ACHN (cell line): Measurements from ENCODE around the gene CBR4.
A peak's percentile ranks its signal among the peaks of the same experiment; 100 is the strongest.

Experiments used
- DNase-seq: peaks from one replicate; pipeline ENCODE4 v3.0.0-alpha.2; 2015
- in situ Hi-C: cut with HindIII; loops from 2 replicates; pipeline ENCODE4 v1.10.0; 2017; ENCODE audit warnings: low sequenced_read_pairs, low pct_ligation_motif_present, low pct_unique_long_range_greater_than_20kb

CBR4 gene

GRCh38 chr4:169010125-169011023 is at the start of gene CBR4:
CBR4 (minus strand) TSS chr4:169010255; CDS start chr4:169010089, 166 bp downstream.
- peak; percentile 97 for DNase-seq
- in situ Hi-C loops = no loop called here

GRCh38 chr4:169059306-169060211 is 49.5 kb upstream of the CBR4 start:
- DNase-seq = no peak
- in situ Hi-C loops = no loop called here

DNA sequence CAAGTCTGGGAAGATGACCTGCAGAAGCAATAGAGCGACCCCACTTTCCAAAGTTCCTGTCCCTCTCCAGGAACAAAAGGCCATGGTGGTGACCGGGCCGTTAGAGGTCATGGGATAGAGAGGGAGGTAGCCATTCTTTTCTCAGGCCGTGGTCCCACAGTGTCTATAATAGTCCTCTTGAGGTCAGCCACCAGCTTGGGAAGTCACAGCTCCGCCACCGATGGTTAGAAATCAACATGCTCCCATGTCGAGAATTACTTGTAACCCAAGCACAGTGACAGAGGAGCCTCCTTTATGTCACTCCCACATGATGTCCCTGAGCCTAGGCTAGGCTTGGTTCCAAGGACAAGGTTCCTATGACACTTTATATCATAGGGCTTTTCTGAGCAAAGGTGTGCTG is 48.3 kb upstream of the CBR4 start:
- no peak for DNase-seq
- in situ Hi-C loops = no loop called here

- no peak for DNase-seq
- in situ Hi-C loops = no loop called here
These were observed 44.8 kb upstream of the CBR4 start for GRCh38 chr4:169054879-169055278.

- in situ Hi-C loops = no loop called here
- no peak for DNase-seq
These were observed 42.5 kb upstream of the CBR4 start for GRCh38 chr4:169052594-169052945.

GRCh38 chr4:169051761-169052593 is 41.9 kb upstream of the CBR4 start:
- no peak for DNase-seq
- in situ Hi-C loops = no loop called here

DNA sequence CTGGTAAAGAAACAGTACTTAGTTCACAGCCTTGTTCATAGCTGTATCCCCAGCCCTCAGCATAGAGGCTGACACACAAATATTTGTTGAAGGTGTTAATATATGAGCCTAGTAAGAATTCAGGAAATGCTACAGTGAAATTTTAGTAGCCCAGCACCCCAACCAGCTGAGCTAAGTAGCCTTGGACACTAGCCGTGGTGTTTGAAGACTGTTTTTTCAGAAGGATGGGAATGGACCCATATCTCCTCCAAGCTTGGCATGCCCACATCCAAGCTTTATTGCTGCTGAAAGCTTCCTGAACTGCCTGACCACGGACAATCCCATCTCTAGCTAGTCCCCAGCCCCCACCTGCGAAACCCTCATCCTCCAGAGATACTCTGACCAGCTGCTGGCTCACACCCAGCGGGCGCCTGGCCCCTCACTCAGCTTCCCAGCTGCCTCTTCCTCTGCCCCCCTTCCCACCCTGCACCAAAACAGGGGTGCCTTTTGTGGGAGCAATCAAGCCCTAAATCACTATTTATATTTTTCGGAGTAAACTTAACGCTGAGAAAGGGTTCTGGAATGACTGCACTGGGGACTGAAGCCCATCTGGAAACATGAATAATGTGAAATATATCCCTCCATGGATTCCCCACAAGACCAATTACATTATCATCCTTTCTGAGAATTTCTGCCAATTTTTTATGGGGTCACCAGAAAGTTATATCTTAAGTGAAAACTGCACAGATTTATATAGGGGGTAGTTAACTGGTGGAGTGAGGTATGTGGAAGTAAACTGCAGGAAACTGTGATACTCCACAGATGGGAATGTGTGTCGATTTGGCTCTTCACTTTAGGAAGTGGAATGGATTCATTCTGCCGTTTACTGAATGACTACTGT is 41.1 kb upstream of the CBR4 start:
- no peak for DNase-seq

GRCh38 chr4:169050284-169050683 is 40.2 kb upstream of the CBR4 start:
- in situ Hi-C loops = no loop called here
- DNase-seq = no peak

More for the DNA sequence above, 41.1 kb upstream of the CBR4 start:
- in situ Hi-C loops = no loop called here

- DNase-seq = no peak
- in situ Hi-C loops = no loop called here
These were observed 38.9 kb upstream of the CBR4 start for GRCh38 chr4:169048868-169049414.

DNA sequence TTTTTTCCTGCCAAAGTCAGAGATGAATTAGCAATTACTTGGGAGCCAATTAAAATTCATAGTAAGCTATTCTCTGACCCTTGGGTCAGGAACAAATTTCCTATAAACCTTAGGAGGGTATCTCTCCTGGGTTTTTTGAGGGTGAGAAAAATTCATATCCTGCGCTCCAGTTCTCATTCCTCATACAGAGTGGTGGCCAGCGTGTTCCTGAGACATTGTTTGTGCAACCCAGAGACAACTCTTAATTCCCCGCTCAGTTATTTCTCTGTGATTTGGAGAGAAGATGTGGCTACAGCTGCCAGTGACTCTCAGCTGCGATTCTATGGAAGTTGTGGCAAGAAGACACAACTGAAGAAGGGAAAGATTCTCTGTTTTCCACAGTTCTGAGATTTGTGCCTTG is 37.9 kb upstream of the CBR4 start:
- in situ Hi-C loops = no loop called here
- DNase-seq = no peak

DNA sequence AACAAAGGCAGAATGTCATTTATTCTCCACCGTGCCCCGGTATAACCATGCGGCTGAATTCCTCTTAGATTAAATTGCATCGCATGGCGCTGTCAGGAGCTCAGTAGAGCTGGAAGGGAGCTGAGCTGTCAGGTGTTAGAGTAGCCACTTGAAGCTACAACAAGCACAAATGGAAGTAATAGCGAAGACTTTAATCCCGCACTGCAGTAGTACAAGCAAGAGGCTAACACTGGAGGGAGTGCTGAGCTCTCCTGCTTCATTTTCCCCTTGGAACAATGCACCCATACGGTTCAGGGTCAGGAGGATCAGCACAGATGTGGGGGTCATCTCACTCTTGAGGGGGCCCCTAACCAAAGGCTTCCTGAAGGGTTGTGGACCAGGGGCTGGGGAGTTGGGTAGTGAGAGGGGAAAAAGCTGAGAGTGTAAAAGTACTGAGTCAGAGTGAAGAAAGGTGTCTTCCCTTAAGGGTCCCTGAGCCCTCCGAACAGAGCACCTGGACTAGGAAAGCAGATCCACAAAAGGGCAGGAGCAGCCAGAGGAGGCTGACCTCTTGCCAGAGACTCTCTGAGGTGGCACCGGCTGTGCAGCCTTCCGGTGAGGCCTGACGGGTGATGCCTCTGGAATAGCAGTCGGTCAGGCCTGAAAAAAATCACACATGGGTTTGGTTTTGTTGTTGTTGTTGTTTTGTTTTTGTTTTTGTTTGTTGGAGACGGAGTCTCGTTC is 36.0 kb upstream of the CBR4 start:
- no peak for DNase-seq
- in situ Hi-C loops = no loop called here

GRCh38 chr4:169044714-169045447 is 34.8 kb upstream of the CBR4 start:
- in situ Hi-C loops = no loop called here

GRCh38 chr4:169042608-169043007 is 32.6 kb upstream of the CBR4 start:
- in situ Hi-C loops = no loop called here
- no peak for DNase-seq

More at GRCh38 chr4:169044714-169045447, 34.8 kb upstream of the CBR4 start:
- DNase-seq = no peak

- no peak for DNase-seq
- in situ Hi-C loops = no loop called here
These were observed 30.7 kb upstream of the CBR4 start for GRCh38 chr4:169040559-169041261.

DNA sequence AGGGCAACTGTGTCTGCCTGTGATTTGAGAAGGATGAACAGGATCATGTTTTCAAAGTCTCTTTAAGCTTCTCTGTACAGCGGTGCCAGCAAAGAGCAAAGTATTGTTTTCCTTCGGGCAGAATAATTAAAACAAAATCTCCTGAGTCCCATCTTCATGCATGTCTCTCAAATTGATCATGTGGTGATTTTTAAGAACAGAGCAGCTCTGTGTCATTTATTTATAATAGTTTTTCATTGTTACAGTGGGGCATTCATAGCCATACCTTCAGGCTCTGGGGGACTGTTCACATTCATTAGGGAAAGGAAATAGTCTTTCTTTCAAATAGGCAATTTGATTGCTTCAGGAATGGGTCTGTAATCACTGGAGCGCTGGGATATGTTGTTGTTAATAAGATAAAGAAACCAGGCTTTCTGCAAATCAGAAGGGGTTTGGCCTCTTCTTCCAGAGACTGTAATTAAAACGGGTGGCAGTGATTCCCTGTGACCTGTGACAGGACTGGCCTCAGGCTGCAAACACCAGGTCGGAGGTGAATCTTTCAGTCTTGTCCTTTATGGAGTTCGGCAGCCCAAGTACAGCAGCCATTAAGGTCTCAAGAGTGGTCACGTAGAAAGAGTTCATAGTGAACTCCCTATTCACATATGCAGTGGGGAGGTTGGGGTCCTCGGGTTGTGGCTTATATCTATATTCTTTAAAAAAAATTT is 29.3 kb upstream of the CBR4 start:
- in situ Hi-C loops = no loop called here
- DNase-seq = no peak
